Neutrophil (primary cell): ENCODE results near the gene ACIN1.

Experiments
- H3K27ac ChIP-seq: fragments of 200-600 bp; sonication (generic); 2 replicates; pipeline ENCODE4 v1.5.1; 2016; ENCODE audit warnings: mild to moderate bottlenecking, moderate library complexity
- H3K27me3 ChIP-seq: fragments of 200-600 bp; sonication (generic); 2 replicates; pipeline ENCODE4 v1.6.0; 2016; ENCODE audit warnings: mild to moderate bottlenecking
- H3K36me3 ChIP-seq: fragments of 200-600 bp; sonication (generic); 2 replicates; pipeline ENCODE4 v1.5.1; 2017
- H3K4me1 ChIP-seq, 2 experiments: fragments of 200-600 bp in 1 of 2; sonication (generic) in 1 of 2; 1 replicate in 1 of 2; 2 replicates in 1 of 2; pipeline versions ENCODE4 v1.5.1 to v1.6.1; 2013 to 2016; ENCODE audit warnings: low read depth in 1 of 2, low read length in 1 of 2, mild to moderate bottlenecking in 1 of 2, moderate library complexity in 1 of 2; ENCODE audit not compliant: control insufficient read depth in 1 of 2, insufficient read depth in 1 of 2
- H3K4me3 ChIP-seq, 2 experiments: fragments of 200-600 bp in 1 of 2; sonication (generic) in 1 of 2; 1 replicate in 1 of 2; 2 replicates in 1 of 2; pipeline ENCODE4 v1.5.1; 2013 to 2016; ENCODE audit warnings: low read depth in 1 of 2, low read length in 1 of 2, mild to moderate bottlenecking in 1 of 2, moderate library complexity in 1 of 2
- H3K9me3 ChIP-seq: fragments of 200-600 bp; sonication (generic); 2 replicates; pipeline ENCODE4 v1.5.1; 2016
- TF ChIP-seq, protein P1 (sequence below): fragments of 200-600 bp; sonication (generic); IDR thresholded peaks from 2 replicates; pipeline ENCODE4 v1.5.1; 2016; ENCODE audit warnings: antibody characterized with exemption

Gene ACIN1

GRCh38 chr14:23067847-23068788, 26.8 kb downstream of the ACIN1 start:
- no peak overlapping the region for H3K4me3 ChIP-seq
- H3K27me3 ChIP-seq, result no peaks in the 10 kb centered on the region
- TF ChIP-seq, protein P1, sequence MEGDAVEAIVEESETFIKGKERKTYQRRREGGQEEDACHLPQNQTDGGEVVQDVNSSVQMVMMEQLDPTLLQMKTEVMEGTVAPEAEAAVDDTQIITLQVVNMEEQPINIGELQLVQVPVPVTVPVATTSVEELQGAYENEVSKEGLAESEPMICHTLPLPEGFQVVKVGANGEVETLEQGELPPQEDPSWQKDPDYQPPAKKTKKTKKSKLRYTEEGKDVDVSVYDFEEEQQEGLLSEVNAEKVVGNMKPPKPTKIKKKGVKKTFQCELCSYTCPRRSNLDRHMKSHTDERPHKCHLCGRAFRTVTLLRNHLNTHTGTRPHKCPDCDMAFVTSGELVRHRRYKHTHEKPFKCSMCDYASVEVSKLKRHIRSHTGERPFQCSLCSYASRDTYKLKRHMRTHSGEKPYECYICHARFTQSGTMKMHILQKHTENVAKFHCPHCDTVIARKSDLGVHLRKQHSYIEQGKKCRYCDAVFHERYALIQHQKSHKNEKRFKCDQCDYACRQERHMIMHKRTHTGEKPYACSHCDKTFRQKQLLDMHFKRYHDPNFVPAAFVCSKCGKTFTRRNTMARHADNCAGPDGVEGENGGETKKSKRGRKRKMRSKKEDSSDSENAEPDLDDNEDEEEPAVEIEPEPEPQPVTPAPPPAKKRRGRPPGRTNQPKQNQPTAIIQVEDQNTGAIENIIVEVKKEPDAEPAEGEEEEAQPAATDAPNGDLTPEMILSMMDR, result no peak
- peak overlapping the region; percentile 66 for H3K27ac ChIP-seq
- no peaks in the 10 kb centered on the region for H3K9me3 ChIP-seq
- peaks cover 79% of the 10 kb centered on the region for H3K36me3 ChIP-seq
- H3K4me1 ChIP-seq, result peaks cover 33 to 37% of the 10 kb centered on the region in 2 experiments

DNA sequence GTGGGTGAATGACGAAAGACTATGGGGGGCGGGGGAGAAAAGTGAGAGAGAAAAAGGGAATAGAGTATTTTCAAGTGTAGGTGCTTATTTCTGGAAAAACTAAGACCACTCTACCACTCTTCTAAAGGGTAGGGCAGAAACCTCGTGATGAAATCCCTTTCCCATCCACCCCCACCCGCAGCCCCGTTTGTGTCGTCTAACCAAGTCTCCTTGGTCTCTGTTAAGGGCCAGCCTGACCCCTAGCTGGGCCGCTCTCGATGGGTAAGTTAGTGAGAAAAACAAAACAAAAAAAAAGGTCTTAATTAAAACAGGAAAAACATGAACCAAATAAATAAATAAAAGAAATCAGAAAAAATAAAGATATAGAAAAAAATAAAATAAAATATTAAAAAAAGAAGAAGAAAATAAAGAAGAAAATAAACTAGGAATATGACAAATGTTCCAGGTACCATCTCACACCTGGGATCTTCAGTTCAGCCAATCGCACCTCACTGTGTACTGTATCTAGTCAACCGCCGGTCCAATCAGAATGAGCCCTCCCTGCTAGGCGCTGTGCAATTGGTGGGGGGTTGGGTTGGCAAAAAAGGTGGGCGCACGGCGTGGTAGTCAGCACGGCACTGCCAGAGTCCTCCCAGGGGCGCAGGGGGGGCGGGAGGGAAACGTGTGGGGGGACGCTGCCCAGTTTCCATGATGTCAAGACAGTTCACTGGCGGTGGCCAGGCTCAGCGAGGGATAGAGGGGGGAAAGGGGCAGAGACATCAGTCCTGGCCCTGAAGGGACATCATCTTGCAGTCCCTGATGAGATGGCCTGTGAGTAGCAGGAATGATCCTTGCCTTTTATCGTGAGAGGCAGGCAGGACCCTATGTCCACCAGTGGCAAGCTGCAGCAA, 27.8 kb downstream of the ACIN1 start:
- Histone ChIP-seq H3K4me3 (no peak overlapping the region), H3K9me3 (no peaks in the 10 kb centered on the region), H3K27ac (no peak overlapping the region), H3K27me3 (no peaks in the 10 kb centered on the region), H3K36me3 (peaks cover 79% of the 10 kb centered on the region), H3K4me1 (peaks cover 29 to 34% of the 10 kb centered on the region in 2 experiments)
- TF ChIP-seq, protein P1, result no peak

DNA sequence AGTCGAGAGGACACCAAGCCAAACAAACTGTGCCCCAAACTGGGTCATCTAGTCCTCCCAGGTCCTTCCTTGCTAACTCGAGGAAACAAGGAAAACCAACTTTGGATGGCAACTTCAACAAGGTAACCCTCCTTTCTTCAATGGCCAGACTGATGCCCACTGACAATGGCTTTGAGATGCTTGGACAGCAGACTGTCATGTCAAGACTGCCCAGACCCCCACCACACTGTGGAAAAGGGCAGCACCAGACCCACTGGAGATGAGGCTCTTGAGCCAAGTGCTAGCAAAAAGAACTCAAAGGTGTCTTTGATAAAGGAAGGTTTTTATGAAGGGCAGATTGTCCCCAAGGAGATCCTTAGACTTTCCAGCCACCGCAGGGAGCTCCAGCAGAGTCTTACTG, 28.6 kb downstream of the ACIN1 start:
- TF ChIP-seq, protein P1, result no peak
- peaks cover 83% of the 10 kb centered on the region for H3K36me3 ChIP-seq

GRCh38 chr14:23063601-23064000, 31.3 kb downstream of the ACIN1 start:
- Histone ChIP-seq H3K27ac (no peak overlapping the region), H3K4me3 (no peak overlapping the region), H3K4me1 (peaks cover 2 to 10% of the 10 kb centered on the region in 2 experiments), H3K9me3 (no peaks in the 10 kb centered on the region), H3K27me3 (no peaks in the 10 kb centered on the region), H3K36me3 (peaks cover 98% of the 10 kb centered on the region)
- TF ChIP-seq, protein P1, result no peak

More for the DNA sequence above, 28.6 kb downstream of the ACIN1 start:
- Histone ChIP-seq H3K4me1 (peaks cover 22 to 26% of the 10 kb centered on the region in 2 experiments), H3K4me3 (no peak overlapping the region), H3K27me3 (no peaks in the 10 kb centered on the region), H3K27ac (no peak overlapping the region), H3K9me3 (no peaks in the 10 kb centered on the region)

GRCh38 chr14:23062002-23062401, 32.9 kb downstream of the ACIN1 start:
- peaks cover 83% of the 10 kb centered on the region for H3K36me3 ChIP-seq
- peaks cover 4% of the 10 kb centered on the region for H3K27me3 ChIP-seq
- H3K4me3 ChIP-seq, result no peak overlapping the region
- TF ChIP-seq, protein P1, result no peak
- no peak overlapping the region for H3K27ac ChIP-seq
- H3K4me1 ChIP-seq, result peaks cover 11 to 12% of the 10 kb centered on the region in 2 experiments
- H3K9me3 ChIP-seq, result no peaks in the 10 kb centered on the region
